GM12801 (cell line): Measurements from ENCODE around the gene MAGI1.

ENCODE experiments used
- TF ChIP-seq, protein P1 (sequence below): IDR thresholded peaks from one replicate; pipeline ENCODE4 v1.5.1; 2011; ENCODE audit warnings: control low read depth; ENCODE audit not compliant: insufficient read length; ENCODE audit errors: extremely low read depth

The MAGI1 gene

GRCh38 chr3:65545429-65545828, 493.3 kb downstream of the MAGI1 start:
- TF ChIP-seq, protein P1, sequence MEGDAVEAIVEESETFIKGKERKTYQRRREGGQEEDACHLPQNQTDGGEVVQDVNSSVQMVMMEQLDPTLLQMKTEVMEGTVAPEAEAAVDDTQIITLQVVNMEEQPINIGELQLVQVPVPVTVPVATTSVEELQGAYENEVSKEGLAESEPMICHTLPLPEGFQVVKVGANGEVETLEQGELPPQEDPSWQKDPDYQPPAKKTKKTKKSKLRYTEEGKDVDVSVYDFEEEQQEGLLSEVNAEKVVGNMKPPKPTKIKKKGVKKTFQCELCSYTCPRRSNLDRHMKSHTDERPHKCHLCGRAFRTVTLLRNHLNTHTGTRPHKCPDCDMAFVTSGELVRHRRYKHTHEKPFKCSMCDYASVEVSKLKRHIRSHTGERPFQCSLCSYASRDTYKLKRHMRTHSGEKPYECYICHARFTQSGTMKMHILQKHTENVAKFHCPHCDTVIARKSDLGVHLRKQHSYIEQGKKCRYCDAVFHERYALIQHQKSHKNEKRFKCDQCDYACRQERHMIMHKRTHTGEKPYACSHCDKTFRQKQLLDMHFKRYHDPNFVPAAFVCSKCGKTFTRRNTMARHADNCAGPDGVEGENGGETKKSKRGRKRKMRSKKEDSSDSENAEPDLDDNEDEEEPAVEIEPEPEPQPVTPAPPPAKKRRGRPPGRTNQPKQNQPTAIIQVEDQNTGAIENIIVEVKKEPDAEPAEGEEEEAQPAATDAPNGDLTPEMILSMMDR: no peak

DNA sequence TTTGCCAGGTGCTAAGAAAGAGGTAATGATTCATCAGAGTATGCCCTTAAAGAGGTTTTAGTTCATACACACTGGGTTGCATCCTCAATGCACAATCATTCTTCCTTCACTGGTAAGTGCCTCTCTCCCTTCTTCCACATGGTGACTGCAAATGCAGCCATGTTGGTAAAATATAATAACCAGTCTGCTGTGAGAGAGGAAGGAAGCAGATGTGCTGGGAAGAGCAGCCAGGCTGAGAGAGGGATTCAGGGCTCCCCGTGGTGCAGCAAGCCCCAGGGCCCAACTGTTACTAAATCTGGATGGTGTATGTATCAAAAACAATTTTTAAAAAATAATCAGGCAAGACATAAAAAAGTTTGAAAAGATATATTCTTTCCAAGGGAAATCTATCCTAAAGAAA, 498.1 kb downstream of the MAGI1 start:
- TF ChIP-seq, protein P1: no peak

DNA sequence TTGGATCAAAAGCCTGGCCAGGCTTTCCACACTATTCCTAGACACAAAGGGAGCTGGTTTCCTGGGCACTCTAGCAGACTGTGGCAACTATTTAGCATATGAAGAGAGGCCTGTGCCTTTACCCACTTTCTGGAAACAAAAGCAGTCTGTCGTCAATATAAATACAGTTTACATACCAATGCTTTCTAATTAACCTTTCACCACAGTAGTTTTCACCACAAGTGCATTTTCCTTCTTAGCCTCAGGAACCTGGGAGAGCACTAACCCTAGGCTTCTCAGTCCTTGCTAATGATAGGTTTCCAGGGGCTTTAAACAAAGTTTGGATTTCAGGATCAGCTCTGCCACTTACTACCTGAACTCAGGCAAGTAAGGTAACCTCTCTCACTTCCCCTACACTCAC, 499.1 kb downstream of the MAGI1 start:
- TF ChIP-seq, protein P1: no peak

DNA sequence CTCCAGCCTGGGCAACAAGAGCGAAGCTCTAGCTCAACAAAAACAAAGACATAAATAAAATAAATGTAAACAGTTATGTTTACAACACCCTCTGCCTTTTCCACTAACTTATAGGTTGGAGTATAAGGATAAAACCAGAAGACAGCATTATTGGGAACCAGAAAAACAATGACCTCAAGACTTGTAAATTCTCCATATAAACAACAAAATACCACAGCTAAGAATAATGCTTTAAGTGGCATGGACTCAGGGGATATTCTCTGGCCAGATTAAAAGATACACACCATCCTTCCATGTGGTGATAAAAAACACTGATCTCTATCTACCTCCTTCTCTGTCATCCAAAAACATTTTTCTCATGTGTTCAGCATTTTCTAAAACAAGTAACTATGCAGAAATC, 500.6 kb downstream of the MAGI1 start:
- TF ChIP-seq, protein P1: no peak

- TF ChIP-seq, protein P1: no peak
These were observed 501.6 kb downstream of the MAGI1 start for GRCh38 chr3:65537109-65537508.

DNA sequence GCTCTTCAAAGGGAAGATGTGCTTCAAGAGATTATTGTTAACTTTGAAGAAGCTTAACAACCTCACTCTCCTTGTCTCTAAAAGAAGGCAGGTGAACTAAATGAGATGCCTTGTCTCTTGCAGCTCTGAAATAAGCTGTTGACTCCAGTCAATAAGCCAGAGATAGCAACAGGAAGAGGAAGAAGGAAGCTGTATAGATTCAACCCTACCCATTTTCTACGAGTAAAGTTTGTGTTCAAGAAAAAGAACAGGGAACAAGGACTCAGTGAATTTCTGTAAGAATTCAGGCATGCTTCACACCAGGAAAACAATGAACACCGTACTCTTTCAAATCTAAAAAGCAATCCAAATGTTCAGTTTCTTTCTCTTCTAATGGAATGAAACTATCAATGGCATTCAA, 503.5 kb downstream of the MAGI1 start:
- TF ChIP-seq, protein P1: no peak

DNA sequence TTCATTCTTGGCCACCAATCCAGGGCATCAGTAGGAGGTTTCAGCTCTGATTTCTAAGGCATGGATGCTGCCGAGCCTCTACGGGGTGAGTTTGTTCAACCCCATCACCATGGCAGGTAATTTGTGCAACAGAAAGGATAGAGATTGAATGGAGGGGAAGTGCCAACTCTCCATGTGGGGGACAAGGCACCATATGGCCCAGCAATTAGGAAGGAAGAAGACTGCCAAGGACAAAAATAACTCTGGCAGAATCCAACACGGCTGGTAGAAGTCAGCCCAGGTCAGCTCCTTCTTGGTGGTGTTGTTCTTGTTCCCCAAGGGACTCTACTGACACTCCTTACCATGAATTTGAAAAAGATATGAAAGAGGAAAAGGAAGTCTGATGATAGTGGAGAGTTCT, 503.9 kb downstream of the MAGI1 start:
- TF ChIP-seq, protein P1: no peak

DNA sequence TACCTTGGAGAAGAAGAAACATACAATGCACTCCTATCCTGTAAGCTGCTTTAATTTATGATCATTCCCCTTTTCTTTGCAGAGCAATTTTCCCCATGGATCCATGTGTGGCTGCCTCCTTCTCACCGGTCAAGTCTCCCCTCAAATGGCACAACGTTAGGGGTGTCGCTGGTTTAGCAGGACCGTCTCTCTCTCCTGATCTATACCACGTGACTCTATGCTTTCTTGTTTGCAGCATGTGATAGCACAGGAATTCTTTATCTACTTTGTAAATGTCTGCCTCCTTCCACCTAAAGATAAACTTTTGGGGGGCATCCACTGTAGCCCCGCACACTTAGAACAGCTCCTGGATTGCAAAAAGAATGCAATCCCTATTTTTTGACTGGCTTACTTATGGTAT, 506.0 kb downstream of the MAGI1 start:
- TF ChIP-seq, protein P1: no peak
